IPS-18a (cell line): ENCODE data around the gene EXOC3L4.

ENCODE experiments used
- H3K27ac ChIP-seq: one replicate; pipeline ENCODE4 v1.5.1; 2013; ENCODE audit warnings: low read length
- H3K27me3 ChIP-seq: one replicate; pipeline ENCODE4 v1.6.1; 2013; ENCODE audit warnings: mild to moderate bottlenecking, low read length; ENCODE audit not compliant: control insufficient read depth, insufficient read depth
- H3K36me3 ChIP-seq: one replicate; pipeline ENCODE4 v1.6.1; 2013; ENCODE audit warnings: low read depth, low read length; ENCODE audit not compliant: control insufficient read depth
- H3K4me1 ChIP-seq: one replicate; pipeline ENCODE4 v1.6.1; 2013; ENCODE audit warnings: low read depth, low read length; ENCODE audit not compliant: control insufficient read depth
- H3K4me3 ChIP-seq: one replicate; pipeline ENCODE4 v1.5.1; 2013; ENCODE audit warnings: low read length
- H3K9ac ChIP-seq: one replicate; pipeline ENCODE4 v1.6.1; 2013; ENCODE audit warnings: mild to moderate bottlenecking, low read length, moderate library complexity
- H3K9me3 ChIP-seq: one replicate; pipeline ENCODE4 v1.6.1; 2013; ENCODE audit warnings: low read depth, low read length; ENCODE audit not compliant: control insufficient read depth

Gene EXOC3L4

DNA sequence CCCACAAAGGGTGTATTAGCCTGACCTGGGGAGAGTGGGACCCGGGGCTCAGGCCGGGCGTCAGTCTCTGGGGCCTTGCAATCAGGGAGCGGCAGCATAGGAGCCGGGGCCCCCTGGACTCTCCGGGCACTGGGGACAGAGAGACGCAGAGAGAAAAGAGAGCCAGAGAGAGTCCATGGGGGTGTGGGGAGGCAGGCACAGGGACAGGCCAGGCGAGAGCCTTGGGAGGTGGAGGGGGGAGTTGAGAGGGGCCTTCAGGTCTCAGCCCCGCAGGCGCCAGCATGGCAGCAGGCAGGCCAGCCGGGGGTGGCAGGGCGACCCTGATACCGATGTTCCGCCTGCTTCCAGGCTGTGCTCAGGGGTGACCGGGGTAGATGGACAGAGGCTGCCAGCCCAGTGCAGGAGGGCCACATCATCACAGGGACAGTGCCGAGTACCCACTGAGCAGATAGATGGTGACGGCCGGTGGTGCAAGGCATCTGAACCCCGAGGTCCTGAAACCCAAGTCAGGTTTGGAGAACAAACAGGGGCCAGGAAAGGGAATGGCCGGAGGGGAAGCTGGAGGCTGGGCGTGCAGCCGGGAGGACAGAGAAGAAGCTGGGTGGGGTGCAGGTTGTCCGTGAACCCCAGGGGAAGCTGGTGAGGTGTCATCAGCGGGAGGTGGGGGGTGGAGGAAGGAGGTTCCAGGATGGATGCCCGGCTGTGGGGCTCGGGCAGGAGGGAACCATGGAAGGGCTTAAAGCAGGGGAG is 2.9 kb downstream of the EXOC3L4 start:
- Histone ChIP-seq H3K9ac (no peak overlapping the region), H3K36me3 (no peaks in the 10 kb centered on the region), H3K27me3 (no peaks in the 10 kb centered on the region), H3K27ac (no peak overlapping the region), H3K4me3 (no peak overlapping the region), H3K9me3 (no peaks in the 10 kb centered on the region), H3K4me1 (peaks cover 5% of the 10 kb centered on the region)

DNA sequence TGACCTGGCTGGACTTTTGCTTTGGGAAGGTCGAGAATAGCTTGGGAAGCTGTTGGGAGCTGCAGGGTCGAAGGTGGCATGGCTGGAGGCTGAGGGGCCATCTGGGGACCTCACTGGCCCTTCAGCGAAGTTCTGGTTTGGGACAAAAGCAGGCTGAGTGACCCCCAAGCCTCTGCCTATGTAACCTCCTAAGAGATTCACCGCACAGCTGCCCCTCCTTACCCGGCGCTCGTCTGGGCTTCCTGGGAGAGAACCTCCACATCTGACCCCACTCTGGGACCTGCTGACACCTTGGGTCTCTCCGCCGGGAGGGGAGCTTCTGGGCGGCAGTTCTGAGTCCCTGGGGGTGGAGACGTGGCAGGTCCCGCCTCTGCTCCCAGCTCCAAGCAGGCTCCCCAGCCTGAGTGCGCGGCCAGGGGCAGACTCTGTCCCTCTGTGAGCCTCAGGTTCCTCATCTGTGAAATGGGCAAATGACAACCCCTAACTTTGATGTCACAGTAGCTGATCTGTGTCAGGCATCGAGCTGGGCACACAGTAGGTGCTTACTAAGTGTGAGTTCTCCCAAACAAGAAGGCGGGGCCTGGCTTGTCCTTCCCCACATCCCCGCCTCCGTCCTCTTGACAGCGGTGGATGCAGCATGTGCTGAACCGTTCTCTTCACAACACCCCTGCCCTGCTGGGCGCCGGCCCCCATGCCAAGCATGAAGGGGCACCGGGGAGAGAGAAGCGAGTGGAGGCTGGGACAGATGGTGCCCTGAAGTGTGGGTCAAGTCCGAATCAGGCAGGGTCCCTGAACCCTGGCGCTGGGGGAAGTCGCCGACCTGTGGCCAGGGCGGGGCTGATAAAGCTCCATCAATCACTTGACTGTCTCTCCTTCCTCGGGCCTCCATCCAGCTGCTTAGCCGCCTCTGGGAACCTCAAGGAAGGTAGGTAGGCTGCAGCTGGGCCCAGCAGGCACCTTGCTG is 3.8 kb downstream of the EXOC3L4 start:
- Histone ChIP-seq H3K9ac (no peak overlapping the region), H3K27ac (no peak overlapping the region), H3K9me3 (no peaks in the 10 kb centered on the region), H3K36me3 (no peaks in the 10 kb centered on the region), H3K27me3 (peaks cover 5% of the 10 kb centered on the region), H3K4me3 (no peak overlapping the region), H3K4me1 (peaks cover 5% of the 10 kb centered on the region)

GRCh38 chr14:103099081-103099732 is 4.7 kb downstream of the EXOC3L4 start:
- H3K9ac ChIP-seq, result no peak overlapping the region
- H3K4me3 ChIP-seq, result no peak overlapping the region
- H3K36me3 ChIP-seq, result no peaks in the 10 kb centered on the region
- peaks cover 14% of the 10 kb centered on the region for H3K27me3 ChIP-seq
- no peak overlapping the region for H3K27ac ChIP-seq
- peaks cover 5% of the 10 kb centered on the region for H3K4me1 ChIP-seq
- H3K9me3 ChIP-seq, result no peaks in the 10 kb centered on the region

- Histone ChIP-seq H3K9ac (no peak overlapping the region), H3K36me3 (no peaks in the 10 kb centered on the region), H3K4me1 (peaks cover 5% of the 10 kb centered on the region), H3K27ac (no peak overlapping the region), H3K27me3 (peaks cover 20% of the 10 kb centered on the region), H3K4me3 (no peak overlapping the region), H3K9me3 (no peaks in the 10 kb centered on the region)
These were observed 5.3 kb downstream of the EXOC3L4 start for GRCh38 chr14:103099733-103100280.

GRCh38 chr14:103100281-103101121 is 6.0 kb downstream of the EXOC3L4 start:
- Histone ChIP-seq H3K9ac (no peak overlapping the region), H3K4me3 (no peak overlapping the region), H3K27ac (no peak overlapping the region), H3K9me3 (no peaks in the 10 kb centered on the region), H3K36me3 (no peaks in the 10 kb centered on the region), H3K4me1 (peaks cover 5% of the 10 kb centered on the region), H3K27me3 (peaks cover 26% of the 10 kb centered on the region)

- Histone ChIP-seq H3K27ac (no peak overlapping the region), H3K4me3 (no peak overlapping the region), H3K9me3 (no peaks in the 10 kb centered on the region), H3K9ac (no peak overlapping the region), H3K27me3 (peaks cover 26% of the 10 kb centered on the region), H3K4me1 (peaks cover 5% of the 10 kb centered on the region), H3K36me3 (no peaks in the 10 kb centered on the region)
These were observed 6.9 kb downstream of the EXOC3L4 start for GRCh38 chr14:103101257-103101962.

GRCh38 chr14:103101963-103102688 is 7.6 kb downstream of the EXOC3L4 start:
- no peaks in the 10 kb centered on the region for H3K36me3 ChIP-seq
- H3K27ac ChIP-seq, result no peak overlapping the region
- no peak overlapping the region for H3K4me3 ChIP-seq
- H3K9me3 ChIP-seq, result no peaks in the 10 kb centered on the region
- H3K4me1 ChIP-seq, result peaks cover 5% of the 10 kb centered on the region
- H3K9ac ChIP-seq, result no peak overlapping the region
- H3K27me3 ChIP-seq, result peaks cover 26% of the 10 kb centered on the region

DNA sequence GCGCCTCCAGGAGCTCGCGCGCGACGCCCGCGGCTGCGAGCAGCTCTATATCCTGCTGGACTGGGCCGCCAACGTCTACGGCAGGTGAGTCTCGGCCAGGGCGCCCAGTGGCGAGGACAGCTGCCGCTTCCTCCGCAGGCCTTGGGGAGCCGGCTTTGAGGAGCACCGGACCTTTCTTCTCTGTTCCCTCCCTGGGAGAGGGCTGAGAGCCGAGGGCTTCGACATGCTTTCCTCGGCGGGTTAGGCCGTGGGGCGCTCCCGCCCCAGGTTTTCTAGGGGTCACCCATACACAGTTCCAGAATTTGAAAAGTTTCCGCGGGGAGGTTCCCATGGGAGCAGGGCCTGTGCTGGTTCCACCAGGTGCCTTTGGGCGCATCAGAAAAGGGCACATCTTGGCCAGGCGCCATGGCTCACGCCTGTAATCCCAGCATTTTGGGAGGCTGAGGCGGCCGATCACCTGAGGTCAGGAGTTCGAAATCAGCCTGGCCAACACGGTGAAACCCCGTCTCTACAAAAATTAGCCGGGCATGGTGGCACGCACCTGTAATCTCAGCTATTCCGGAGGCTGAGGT is 8.2 kb downstream of the EXOC3L4 start:
- H3K4me1 ChIP-seq, result peaks cover 5% of the 10 kb centered on the region
- H3K9ac ChIP-seq, result no peak overlapping the region
- no peaks in the 10 kb centered on the region for H3K9me3 ChIP-seq
- no peaks in the 10 kb centered on the region for H3K36me3 ChIP-seq
- no peak overlapping the region for H3K4me3 ChIP-seq
- H3K27me3 ChIP-seq, result peaks cover 26% of the 10 kb centered on the region
- no peak overlapping the region for H3K27ac ChIP-seq

- peaks cover 11% of the 10 kb centered on the region for H3K4me1 ChIP-seq
- H3K27ac ChIP-seq, result no peak overlapping the region
These were observed 9.2 kb downstream of the EXOC3L4 start for GRCh38 chr14:103103461-103104388.

More at GRCh38 chr14:103103461-103104388, 9.2 kb downstream of the EXOC3L4 start:
- Histone ChIP-seq H3K9me3 (no peaks in the 10 kb centered on the region), H3K36me3 (no peaks in the 10 kb centered on the region), H3K4me3 (peak overlapping the region; percentile 19), H3K27me3 (peaks cover 26% of the 10 kb centered on the region), H3K9ac (no peak overlapping the region)
